Measurements from ENCODE around the gene CLOCK. TPM values are rescaled to one million over a fixed set of nuclear protein-coding genes. Genes with fewer than 3 reads are reported as not detected.

Gene CLOCK
- total and polyA plus RNA-seq, 2 donors, result 4.9 to 6.0 TPM

GRCh38 chr4:55475394-55476243 is 71.1 kb downstream of the CLOCK start:
- H3K36me3 ChIP-seq (ENCODE audit: control insufficient read depth in 2 of 2, insufficient read depth in 2 of 2, low read length in 1 of 2), result peaks cover 0 to 7% of the 10 kb centered on the region in 2 donors
- no peak overlapping the region for H3K27ac ChIP-seq (ENCODE audit: low read depth in 1 of 2, low read length in 1 of 2)
- no peak for DNase-seq (ENCODE audit: low read depth in 6 of 9, low spot score in 9 of 9)
- H3K9me3 ChIP-seq (ENCODE audit: control insufficient read depth in 2 of 2, insufficient read depth in 1 of 2, low read length in 1 of 2), result no peaks in the 10 kb centered on the region
- no peaks in the 10 kb centered on the region for H3K4me1 ChIP-seq (ENCODE audit: control insufficient read depth in 2 of 2, insufficient read depth in 2 of 2, low read length in 2 of 2)
- 91% methylated on average over 6 of the region's 6 CpGs for WGBS
- H3K27me3 ChIP-seq (ENCODE audit: control insufficient read depth in 2 of 2, insufficient read depth in 1 of 2, low read length in 1 of 2), result no peaks in the 10 kb centered on the region
- H3K4me3 ChIP-seq (ENCODE audit: low read length in 2 of 2), result no peak overlapping the region

GRCh38 chr4:55469979-55470378 is 76.7 kb downstream of the CLOCK start:
- Histone ChIP-seq H3K9me3 (ENCODE audit: control insufficient read depth in 2 of 2, insufficient read depth in 1 of 2, low read length in 1 of 2) (no peaks in the 10 kb centered on the region), H3K36me3 (ENCODE audit: control insufficient read depth in 2 of 2, insufficient read depth in 2 of 2, low read length in 1 of 2) (peaks cover 0 to 1% of the 10 kb centered on the region in 2 donors), H3K4me1 (ENCODE audit: control insufficient read depth in 2 of 2, insufficient read depth in 2 of 2, low read length in 2 of 2) (no peaks in the 10 kb centered on the region), H3K4me3 (ENCODE audit: low read length in 2 of 2) (no peak overlapping the region), H3K27me3 (ENCODE audit: control insufficient read depth in 2 of 2, insufficient read depth in 1 of 2, low read length in 1 of 2) (no peaks in the 10 kb centered on the region), H3K27ac (ENCODE audit: low read depth in 1 of 2, low read length in 1 of 2) (no peak overlapping the region)
- no peak for DNase-seq (ENCODE audit: low read depth in 6 of 9, low spot score in 9 of 9)
- 99% methylated on average over 1 of the region's 1 CpG for WGBS

- Histone ChIP-seq H3K27me3 (ENCODE audit: control insufficient read depth in 2 of 2, insufficient read depth in 1 of 2, low read length in 1 of 2) (no peaks in the 10 kb centered on the region), H3K27ac (ENCODE audit: low read depth in 1 of 2, low read length in 1 of 2) (no peak overlapping the region), H3K4me3 (ENCODE audit: low read length in 2 of 2) (no peak overlapping the region), H3K9me3 (ENCODE audit: control insufficient read depth in 2 of 2, insufficient read depth in 1 of 2, low read length in 1 of 2) (no peaks in the 10 kb centered on the region), H3K36me3 (ENCODE audit: control insufficient read depth in 2 of 2, insufficient read depth in 2 of 2, low read length in 1 of 2) (no peaks in the 10 kb centered on the region), H3K4me1 (ENCODE audit: control insufficient read depth in 2 of 2, insufficient read depth in 2 of 2, low read length in 2 of 2) (no peaks in the 10 kb centered on the region)
- DNase-seq (ENCODE audit: low read depth in 6 of 9, low spot score in 9 of 9), result no peak
- 96% methylated on average over 2 of the region's 2 CpGs for whole genome bisulfite sequencing
Measured at GRCh38 chr4:55468724-55469123, 78.0 kb downstream of the CLOCK start.

- no peak for DNase-seq (ENCODE audit: low read depth in 6 of 9, low spot score in 9 of 9)
- WGBS, result 98% methylated on average over 3 of the region's 3 CpGs
- peaks cover 0 to 2% of the 10 kb centered on the region in 2 donors for H3K36me3 ChIP-seq (ENCODE audit: control insufficient read depth in 2 of 2, insufficient read depth in 2 of 2, low read length in 1 of 2)
Measured at GRCh38 chr4:55466001-55466400, 80.7 kb downstream of the CLOCK start.

GRCh38 chr4:55458611-55459010 is 88.1 kb downstream of the CLOCK start:
- no peak for DNase-seq (ENCODE audit: low read depth in 6 of 9, low spot score in 9 of 9)
- Histone ChIP-seq H3K9me3 (ENCODE audit: control insufficient read depth in 2 of 2, insufficient read depth in 1 of 2, low read length in 1 of 2) (no peaks in the 10 kb centered on the region), H3K27me3 (ENCODE audit: control insufficient read depth in 2 of 2, insufficient read depth in 1 of 2, low read length in 1 of 2) (no peaks in the 10 kb centered on the region), H3K4me3 (ENCODE audit: low read length in 2 of 2) (no peak overlapping the region), H3K27ac (ENCODE audit: low read depth in 1 of 2, low read length in 1 of 2) (no peak overlapping the region), H3K36me3 (ENCODE audit: control insufficient read depth in 2 of 2, insufficient read depth in 2 of 2, low read length in 1 of 2) (peaks cover 0 to 2% of the 10 kb centered on the region in 2 donors), H3K4me1 (ENCODE audit: control insufficient read depth in 2 of 2, insufficient read depth in 2 of 2, low read length in 2 of 2) (no peaks in the 10 kb centered on the region)
- WGBS, result 95% methylated on average over 2 of the region's 2 CpGs

More at GRCh38 chr4:55466001-55466400, 80.7 kb downstream of the CLOCK start:
- Histone ChIP-seq H3K4me3 (ENCODE audit: low read length in 2 of 2) (no peak overlapping the region), H3K27me3 (ENCODE audit: control insufficient read depth in 2 of 2, insufficient read depth in 1 of 2, low read length in 1 of 2) (no peaks in the 10 kb centered on the region), H3K4me1 (ENCODE audit: control insufficient read depth in 2 of 2, insufficient read depth in 2 of 2, low read length in 2 of 2) (no peaks in the 10 kb centered on the region), H3K27ac (ENCODE audit: low read depth in 1 of 2, low read length in 1 of 2) (no peak overlapping the region), H3K9me3 (ENCODE audit: control insufficient read depth in 2 of 2, insufficient read depth in 1 of 2, low read length in 1 of 2) (no peaks in the 10 kb centered on the region)

- 97% methylated on average over 5 of the region's 5 CpGs for WGBS
- Histone ChIP-seq H3K27me3 (ENCODE audit: control insufficient read depth in 2 of 2, insufficient read depth in 1 of 2, low read length in 1 of 2) (no peaks in the 10 kb centered on the region), H3K36me3 (ENCODE audit: control insufficient read depth in 2 of 2, insufficient read depth in 2 of 2, low read length in 1 of 2) (peaks cover 0 to 2% of the 10 kb centered on the region in 2 donors), H3K9me3 (ENCODE audit: control insufficient read depth in 2 of 2, insufficient read depth in 1 of 2, low read length in 1 of 2) (no peaks in the 10 kb centered on the region), H3K4me3 (ENCODE audit: low read length in 2 of 2) (no peak overlapping the region), H3K4me1 (ENCODE audit: control insufficient read depth in 2 of 2, insufficient read depth in 2 of 2, low read length in 2 of 2) (no peaks in the 10 kb centered on the region), H3K27ac (ENCODE audit: low read depth in 1 of 2, low read length in 1 of 2) (no peak overlapping the region)
- no peak for DNase-seq (ENCODE audit: low read depth in 6 of 9, low spot score in 9 of 9)
Measured at GRCh38 chr4:55458164-55458563, 88.5 kb downstream of the CLOCK start.

- Histone ChIP-seq H3K9me3 (ENCODE audit: control insufficient read depth in 2 of 2, insufficient read depth in 1 of 2, low read length in 1 of 2) (no peaks in the 10 kb centered on the region), H3K36me3 (ENCODE audit: control insufficient read depth in 2 of 2, insufficient read depth in 2 of 2, low read length in 1 of 2) (peaks cover 4 to 13% of the 10 kb centered on the region in 2 donors)
Measured at GRCh38 chr4:55450566-55450965, 96.1 kb downstream of the CLOCK start.

GRCh38 chr4:55447831-55448230 is 98.9 kb downstream of the CLOCK start:
- Histone ChIP-seq H3K4me3 (ENCODE audit: low read length in 2 of 2) (no peak overlapping the region), H3K4me1 (ENCODE audit: control insufficient read depth in 2 of 2, insufficient read depth in 2 of 2, low read length in 2 of 2) (no peaks in the 10 kb centered on the region), H3K36me3 (ENCODE audit: control insufficient read depth in 2 of 2, insufficient read depth in 2 of 2, low read length in 1 of 2) (peaks cover 4 to 15% of the 10 kb centered on the region in 2 donors), H3K9me3 (ENCODE audit: control insufficient read depth in 2 of 2, insufficient read depth in 1 of 2, low read length in 1 of 2) (no peaks in the 10 kb centered on the region), H3K27me3 (ENCODE audit: control insufficient read depth in 2 of 2, insufficient read depth in 1 of 2, low read length in 1 of 2) (no peaks in the 10 kb centered on the region), H3K27ac (ENCODE audit: low read depth in 1 of 2, low read length in 1 of 2) (no peak overlapping the region)
- peak in 1 of 9 donors; percentile 9 for DNase-seq (ENCODE audit: low read depth in 6 of 9, low spot score in 9 of 9)
- 94% methylated on average over 1 of the region's 1 CpG for WGBS

More at GRCh38 chr4:55450566-55450965, 96.1 kb downstream of the CLOCK start:
- Histone ChIP-seq H3K27me3 (ENCODE audit: control insufficient read depth in 2 of 2, insufficient read depth in 1 of 2, low read length in 1 of 2) (no peaks in the 10 kb centered on the region), H3K27ac (ENCODE audit: low read depth in 1 of 2, low read length in 1 of 2) (no peak overlapping the region), H3K4me3 (ENCODE audit: low read length in 2 of 2) (no peak overlapping the region), H3K4me1 (ENCODE audit: control insufficient read depth in 2 of 2, insufficient read depth in 2 of 2, low read length in 2 of 2) (no peaks in the 10 kb centered on the region)
- no peak for DNase-seq (ENCODE audit: low read depth in 6 of 9, low spot score in 9 of 9)
- 88% methylated on average over 8 of the region's 8 CpGs for WGBS

GRCh38 chr4:55447108-55447708 is 99.5 kb downstream of the CLOCK start:
- Histone ChIP-seq H3K4me1 (ENCODE audit: control insufficient read depth in 2 of 2, insufficient read depth in 2 of 2, low read length in 2 of 2) (no peaks in the 10 kb centered on the region), H3K9me3 (ENCODE audit: control insufficient read depth in 2 of 2, insufficient read depth in 1 of 2, low read length in 1 of 2) (no peaks in the 10 kb centered on the region), H3K36me3 (ENCODE audit: control insufficient read depth in 2 of 2, insufficient read depth in 2 of 2, low read length in 1 of 2) (peaks cover 2 to 17% of the 10 kb centered on the region in 2 donors), H3K27ac (ENCODE audit: low read depth in 1 of 2, low read length in 1 of 2) (no peak overlapping the region), H3K27me3 (ENCODE audit: control insufficient read depth in 2 of 2, insufficient read depth in 1 of 2, low read length in 1 of 2) (no peaks in the 10 kb centered on the region), H3K4me3 (ENCODE audit: low read length in 2 of 2) (no peak overlapping the region)
- WGBS, result 96% methylated on average over 9 of the region's 9 CpGs
- DNase-seq (ENCODE audit: low read depth in 6 of 9, low spot score in 9 of 9), result peak in 1 of 9 donors; percentile 29
